ENCODE measurements around the gene LARGE1.

LARGE1 gene

GRCh38 chr22:33896575-33897447, 23.5 kb downstream of the LARGE1 start:
- TF ChIP-seq NFIC (IDR thresholded peaks at IDR 0.05) (no peak), TCF12 (IDR thresholded peaks at IDR 0.05; ENCODE audit: low read depth) (no peak), YY1 (IDR thresholded peaks at IDR 0.05; ENCODE audit: low read depth) (no peak), REST (IDR thresholded peaks at IDR 0.05; ENCODE audit: low read depth) (no peak), USF1 (IDR thresholded peaks at IDR 0.05) (no peak), MAX (IDR thresholded peaks at IDR 0.05) (no peak), ZBTB7A (IDR thresholded peaks at IDR 0.05; ENCODE audit: low read depth) (no peak), FOXM1 (IDR thresholded peaks at IDR 0.05; ENCODE audit: borderline replicate concordance, low read depth) (no peak), TEAD4 (IDR thresholded peaks at IDR 0.05) (no peak), EP300 (IDR thresholded peaks at IDR 0.05; ENCODE audit: borderline replicate concordance) (no peak)

- TF ChIP-seq EP300 (IDR thresholded peaks at IDR 0.05; ENCODE audit: borderline replicate concordance) (no peak), CEBPB (IDR thresholded peaks at IDR 0.05) (no peak), MAX (IDR thresholded peaks at IDR 0.05) (no peak), EGR1 (IDR thresholded peaks at IDR 0.05) (no peak), REST (IDR thresholded peaks at IDR 0.05; ENCODE audit: low read depth) (no peak), TCF12 (IDR thresholded peaks at IDR 0.05; ENCODE audit: low read depth) (no peak), CREB1 (IDR thresholded peaks at IDR 0.05; ENCODE audit: low read depth) (no peak), TEAD4 (IDR thresholded peaks at IDR 0.05) (no peak), ZBTB7A (IDR thresholded peaks at IDR 0.05; ENCODE audit: low read depth) (no peak), TAF1 (IDR thresholded peaks at IDR 0.05; ENCODE audit: low read depth) (no peak), FOXM1 (IDR thresholded peaks at IDR 0.05; ENCODE audit: borderline replicate concordance, low read depth) (no peak)
These were observed 24.1 kb downstream of the LARGE1 start for GRCh38 chr22:33896154-33896553.

GRCh38 chr22:33895444-33895843, 24.8 kb downstream of the LARGE1 start:
- TF ChIP-seq EGR1 (IDR thresholded peaks at IDR 0.05) (no peak), RAD21 (IDR thresholded peaks at IDR 0.05; ENCODE audit: low read depth) (no peak), NFIC (IDR thresholded peaks at IDR 0.05) (no peak)

GRCh38 chr22:33894515-33894914, 25.8 kb downstream of the LARGE1 start:
- TF ChIP-seq CREB1 (IDR thresholded peaks at IDR 0.05; ENCODE audit: low read depth) (no peak), FOXM1 (IDR thresholded peaks at IDR 0.05; ENCODE audit: borderline replicate concordance, low read depth) (no peak), CEBPB (IDR thresholded peaks at IDR 0.05) (no peak), EGR1 (IDR thresholded peaks at IDR 0.05) (no peak), ZBTB7A (IDR thresholded peaks at IDR 0.05; ENCODE audit: low read depth) (no peak), NFIC (IDR thresholded peaks at IDR 0.05) (no peak), EP300 (IDR thresholded peaks at IDR 0.05; ENCODE audit: borderline replicate concordance) (no peak), USF1 (IDR thresholded peaks at IDR 0.05) (no peak)

- no peak for TF ChIP-seq EP300 (IDR thresholded peaks at IDR 0.05; ENCODE audit: borderline replicate concordance)
- no peak for TF ChIP-seq EGR1 (IDR thresholded peaks at IDR 0.05)
- TF ChIP-seq TEAD4 (IDR thresholded peaks at IDR 0.05), result no peak
- TF ChIP-seq MAX (IDR thresholded peaks at IDR 0.05), result no peak
- no peak for TF ChIP-seq TAF1 (IDR thresholded peaks at IDR 0.05; ENCODE audit: low read depth)
- TF ChIP-seq CEBPB (IDR thresholded peaks at IDR 0.05), result no peak
- TF ChIP-seq FOXM1 (IDR thresholded peaks at IDR 0.05; ENCODE audit: borderline replicate concordance, low read depth), result no peak
- no peak for TF ChIP-seq REST (IDR thresholded peaks at IDR 0.05; ENCODE audit: low read depth)
- TF ChIP-seq YY1 (IDR thresholded peaks at IDR 0.05; ENCODE audit: low read depth), result no peak
- TF ChIP-seq NFIC (IDR thresholded peaks at IDR 0.05), result no peak
- no peak for TF ChIP-seq ZBTB7A (IDR thresholded peaks at IDR 0.05; ENCODE audit: low read depth)
- no peak for TF ChIP-seq USF1 (IDR thresholded peaks at IDR 0.05)
- no peak for TF ChIP-seq RAD21 (IDR thresholded peaks at IDR 0.05; ENCODE audit: low read depth)
- TF ChIP-seq CREB1 (IDR thresholded peaks at IDR 0.05; ENCODE audit: low read depth), result no peak
- no peak for TF ChIP-seq TCF12 (IDR thresholded peaks at IDR 0.05; ENCODE audit: low read depth)
These were observed 26.2 kb downstream of the LARGE1 start for GRCh38 chr22:33894036-33894435.
